ENCODE data around the gene ZNF37A.

DNA sequence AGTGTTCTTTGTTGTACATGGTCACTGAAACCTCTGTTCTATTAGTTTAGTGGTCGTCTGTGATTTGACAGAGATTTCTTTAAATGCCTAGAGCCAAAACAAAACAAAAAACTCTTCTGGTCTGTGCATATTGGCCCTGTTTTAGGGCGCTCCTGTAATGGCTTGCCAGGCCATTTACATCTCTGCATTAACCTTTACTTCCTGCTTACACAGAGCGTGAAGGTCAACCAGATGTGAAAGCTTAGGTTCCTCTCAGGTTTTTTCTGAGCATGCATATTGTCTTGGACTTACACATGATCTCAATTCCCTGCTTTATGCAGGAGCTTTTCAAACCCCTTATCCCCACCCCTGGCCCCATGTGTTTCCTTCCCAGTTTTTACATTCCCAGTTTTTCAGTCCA, 9.6 kb downstream of the ZNF37A start:
- TF ChIP-seq, protein P1, sequence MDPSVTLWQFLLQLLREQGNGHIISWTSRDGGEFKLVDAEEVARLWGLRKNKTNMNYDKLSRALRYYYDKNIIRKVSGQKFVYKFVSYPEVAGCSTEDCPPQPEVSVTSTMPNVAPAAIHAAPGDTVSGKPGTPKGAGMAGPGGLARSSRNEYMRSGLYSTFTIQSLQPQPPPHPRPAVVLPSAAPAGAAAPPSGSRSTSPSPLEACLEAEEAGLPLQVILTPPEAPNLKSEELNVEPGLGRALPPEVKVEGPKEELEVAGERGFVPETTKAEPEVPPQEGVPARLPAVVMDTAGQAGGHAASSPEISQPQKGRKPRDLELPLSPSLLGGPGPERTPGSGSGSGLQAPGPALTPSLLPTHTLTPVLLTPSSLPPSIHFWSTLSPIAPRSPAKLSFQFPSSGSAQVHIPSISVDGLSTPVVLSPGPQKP (IDR thresholded peaks at IDR 0.05; ENCODE audit: low read depth, low read length), result no peak
- TF ChIP-seq, protein P2, sequence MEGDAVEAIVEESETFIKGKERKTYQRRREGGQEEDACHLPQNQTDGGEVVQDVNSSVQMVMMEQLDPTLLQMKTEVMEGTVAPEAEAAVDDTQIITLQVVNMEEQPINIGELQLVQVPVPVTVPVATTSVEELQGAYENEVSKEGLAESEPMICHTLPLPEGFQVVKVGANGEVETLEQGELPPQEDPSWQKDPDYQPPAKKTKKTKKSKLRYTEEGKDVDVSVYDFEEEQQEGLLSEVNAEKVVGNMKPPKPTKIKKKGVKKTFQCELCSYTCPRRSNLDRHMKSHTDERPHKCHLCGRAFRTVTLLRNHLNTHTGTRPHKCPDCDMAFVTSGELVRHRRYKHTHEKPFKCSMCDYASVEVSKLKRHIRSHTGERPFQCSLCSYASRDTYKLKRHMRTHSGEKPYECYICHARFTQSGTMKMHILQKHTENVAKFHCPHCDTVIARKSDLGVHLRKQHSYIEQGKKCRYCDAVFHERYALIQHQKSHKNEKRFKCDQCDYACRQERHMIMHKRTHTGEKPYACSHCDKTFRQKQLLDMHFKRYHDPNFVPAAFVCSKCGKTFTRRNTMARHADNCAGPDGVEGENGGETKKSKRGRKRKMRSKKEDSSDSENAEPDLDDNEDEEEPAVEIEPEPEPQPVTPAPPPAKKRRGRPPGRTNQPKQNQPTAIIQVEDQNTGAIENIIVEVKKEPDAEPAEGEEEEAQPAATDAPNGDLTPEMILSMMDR (IDR thresholded peaks at IDR 0.05 in 2 of 3, conservative IDR thresholded peaks at IDR 0.05 in 1 of 3; ENCODE audit: control insufficient read depth in 2 of 3, extremely low read depth in 1 of 3, insufficient read depth in 1 of 3, low read depth in 3 of 3, low read length in 3 of 3), result no peak
- TF ChIP-seq, protein P3, sequence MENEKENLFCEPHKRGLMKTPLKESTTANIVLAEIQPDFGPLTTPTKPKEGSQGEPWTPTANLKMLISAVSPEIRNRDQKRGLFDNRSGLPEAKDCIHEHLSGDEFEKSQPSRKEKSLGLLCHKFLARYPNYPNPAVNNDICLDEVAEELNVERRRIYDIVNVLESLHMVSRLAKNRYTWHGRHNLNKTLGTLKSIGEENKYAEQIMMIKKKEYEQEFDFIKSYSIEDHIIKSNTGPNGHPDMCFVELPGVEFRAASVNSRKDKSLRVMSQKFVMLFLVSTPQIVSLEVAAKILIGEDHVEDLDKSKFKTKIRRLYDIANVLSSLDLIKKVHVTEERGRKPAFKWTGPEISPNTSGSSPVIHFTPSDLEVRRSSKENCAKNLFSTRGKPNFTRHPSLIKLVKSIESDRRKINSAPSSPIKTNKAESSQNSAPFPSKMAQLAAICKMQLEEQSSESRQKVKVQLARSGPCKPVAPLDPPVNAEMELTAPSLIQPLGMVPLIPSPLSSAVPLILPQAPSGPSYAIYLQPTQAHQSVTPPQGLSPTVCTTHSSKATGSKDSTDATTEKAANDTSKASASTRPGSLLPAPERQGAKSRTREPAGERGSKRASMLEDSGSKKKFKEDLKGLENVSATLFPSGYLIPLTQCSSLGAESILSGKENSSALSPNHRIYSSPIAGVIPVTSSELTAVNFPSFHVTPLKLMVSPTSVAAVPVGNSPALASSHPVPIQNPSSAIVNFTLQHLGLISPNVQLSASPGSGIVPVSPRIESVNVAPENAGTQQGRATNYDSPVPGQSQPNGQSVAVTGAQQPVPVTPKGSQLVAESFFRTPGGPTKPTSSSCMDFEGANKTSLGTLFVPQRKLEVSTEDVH (IDR thresholded peaks at IDR 0.05; ENCODE audit: low read depth, partially characterized antibody), result no peak

Data from GM12878 (cell line).